BJ (cell line): ENCODE measurements around the gene IPCEF1. TPM values are rescaled to one million over a fixed set of nuclear protein-coding genes. Genes with fewer than 3 reads are reported as not detected.

Experiments
- CTCF ChIA-PET: fragments of 350-600 bp; formaldehyde crosslinking; extraction: SDS; loops from one replicate; lab custom pipeline; 2021; ENCODE audit warnings: antibody characterized with exemption, inconsistent platforms; lab: Yijun Ruan, JAX
- POLR2A ChIA-PET: fragments of 300-600 bp; sonication (Branson Sonifier 250); formaldehyde crosslinking; extraction: SDS; loops from one replicate; lab custom pipeline; 2021; ENCODE audit warnings: antibody characterized with exemption; lab: Charles Lee
- DNase-seq: peaks from one replicate; pipeline ENCODE4 v3.0.0-alpha.2; 2011; ENCODE audit warnings: low read depth
- H3K27me3 ChIP-seq: 2 replicates; pipeline ENCODE4 v1.6.0; 2011; ENCODE audit warnings: low read length; ENCODE audit not compliant: control insufficient read depth, insufficient read depth
- H3K36me3 ChIP-seq: 2 replicates; pipeline ENCODE4 v1.5.1; 2011; ENCODE audit warnings: low read length; ENCODE audit not compliant: control insufficient read depth, insufficient read depth
- H3K4me3 ChIP-seq: 2 replicates; pipeline ENCODE4 v1.5.1; 2011; ENCODE audit warnings: low read depth, mild to moderate bottlenecking, control low read depth, low read length
- CTCF ChIP-seq: IDR thresholded peaks from 2 replicates; pipeline ENCODE4 v1.5.1; 2011; ENCODE audit warnings: low read depth, mild to moderate bottlenecking, control low read depth, inconsistent platforms, low read length, moderate library complexity; ENCODE audit not compliant: insufficient read depth
- polyA plus RNA-seq: library from polyadenylated mRNA; depleted of rRNA; stranded (reverse); fragments of >200 nt; gene quantifications from 2 replicates; pipeline ENCODE4 v1.2.3, GENCODE V29; 2011

IPCEF1 gene
- polyA plus RNA-seq, 1 experiment: 0.02 TPM

DNA sequence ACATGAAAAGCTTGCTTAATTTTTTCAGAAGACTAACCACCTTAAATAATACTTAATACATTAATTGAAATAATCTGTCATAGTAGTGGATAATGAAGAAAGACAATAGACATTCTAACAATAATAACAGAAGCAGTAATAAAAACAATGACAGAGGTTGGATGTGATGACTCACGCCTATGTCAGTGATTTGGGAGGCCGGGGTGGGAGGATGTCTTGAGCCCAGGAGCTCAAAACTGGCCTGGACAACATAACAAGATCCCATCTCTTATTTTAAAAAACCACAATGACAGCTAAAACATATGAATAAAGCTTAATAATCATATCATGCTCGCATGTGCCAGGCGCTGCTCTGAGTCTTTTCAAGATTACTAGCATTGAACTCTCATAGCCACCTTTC lies 105.5 kb downstream of the IPCEF1 start:
- no peaks in the 10 kb centered on the region for H3K27me3 ChIP-seq
- H3K4me3 ChIP-seq: no peak overlapping the region
- H3K36me3 ChIP-seq: no peaks in the 10 kb centered on the region
- TF ChIP-seq CTCF: no peak
- ChIA-PET POLR2A (no interaction called here), CTCF (no interaction called here)
- DNase-seq: no peak

GRCh38 chr6:154249499-154250298 lies 106.9 kb downstream of the IPCEF1 start:
- DNase-seq: no peak
- H3K36me3 ChIP-seq: no peaks in the 10 kb centered on the region
- CTCF ChIA-PET: interaction anchor here (1.3 kb wide), 1 partner anchor 18 kb away, joined by 4 read pairs; no protein-coding TSS in a partner anchor
- POLR2A ChIA-PET: no interaction called here
- no peak for TF ChIP-seq CTCF
- H3K27me3 ChIP-seq: no peaks in the 10 kb centered on the region
- H3K4me3 ChIP-seq: no peak overlapping the region

GRCh38 chr6:154247119-154247861 lies 109.3 kb downstream of the IPCEF1 start:
- Histone ChIP-seq H3K36me3 (no peaks in the 10 kb centered on the region), H3K4me3 (no peak overlapping the region), H3K27me3 (no peaks in the 10 kb centered on the region)
- DNase-seq: no peak
- no peak for TF ChIP-seq CTCF
- CTCF ChIA-PET: no interaction called here
- POLR2A ChIA-PET: no interaction called here

DNA sequence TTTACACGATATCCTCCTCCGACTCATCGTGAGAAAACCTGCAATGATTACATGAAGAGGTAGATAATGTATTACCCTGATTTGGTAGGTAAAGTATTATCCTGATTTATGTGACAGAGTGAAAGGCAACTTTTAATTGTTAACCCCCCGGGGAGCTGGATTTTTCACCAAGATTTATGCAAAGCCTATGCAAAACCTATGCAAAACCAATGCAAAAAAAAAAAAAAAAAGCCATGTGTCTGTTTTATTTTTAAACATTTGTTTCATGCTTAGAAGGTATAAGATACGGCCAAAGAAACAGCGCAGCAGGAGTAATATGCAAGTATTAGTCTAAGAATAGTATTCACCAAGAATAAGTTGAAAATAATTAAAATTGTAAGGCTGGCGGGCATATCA lies 109.9 kb downstream of the IPCEF1 start:
- ChIA-PET CTCF (interaction anchor here (0.6 kb wide), 1 partner anchor 1513 kb away, joined by 3 read pairs; no protein-coding TSS in a partner anchor), POLR2A (no interaction called here)
- no peak for TF ChIP-seq CTCF
- no peak for DNase-seq
- Histone ChIP-seq H3K36me3 (no peaks in the 10 kb centered on the region), H3K4me3 (no peak overlapping the region), H3K27me3 (no peaks in the 10 kb centered on the region)

- Histone ChIP-seq H3K27me3 (no peaks in the 10 kb centered on the region), H3K4me3 (no peak overlapping the region), H3K36me3 (no peaks in the 10 kb centered on the region)
- ChIA-PET POLR2A (no interaction called here), CTCF (no interaction called here)
- no peak for TF ChIP-seq CTCF
- no peak for DNase-seq
Observed at GRCh38 chr6:154245506-154245905, 111.1 kb downstream of the IPCEF1 start.
